ENCODE measurements around the gene EML5.

DNA sequence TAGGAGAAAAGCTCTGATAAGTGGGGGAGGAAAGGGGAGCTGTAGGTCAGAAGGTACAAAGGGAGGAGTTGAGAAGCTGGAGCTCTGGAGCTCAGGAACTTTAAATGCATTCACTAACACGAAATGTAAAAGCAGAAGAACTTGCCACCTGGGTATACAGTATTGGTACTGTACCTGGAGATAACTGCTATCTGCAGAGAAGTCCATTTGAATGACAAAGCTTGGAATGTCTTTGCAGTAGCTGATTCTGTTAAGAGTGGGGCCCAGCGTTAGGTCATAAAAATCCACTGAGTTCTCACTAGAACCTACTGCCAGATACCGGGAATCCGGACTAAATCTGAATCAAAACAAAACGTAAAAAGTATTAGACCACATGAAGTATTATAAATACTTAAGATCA lies 174.3 kb downstream of the EML5 start:
- TF ChIP-seq ZNF274 (IDR thresholded peaks at IDR 0.05; ENCODE audit: low read depth, low read length) (no peak), SUZ12 (IDR thresholded peaks at IDR 0.05; ENCODE audit: extremely low read depth, insufficient read depth, insufficient read length) (no peak), YY1 (IDR thresholded peaks at IDR 0.05; ENCODE audit: insufficient read depth, insufficient read length) (no peak)
